Mononuclear cell (primary cell): ENCODE results near the gene BCAS3. TPM values are rescaled to one million over a fixed set of nuclear protein-coding genes. Genes with fewer than 3 reads are reported as not detected.
"Not testable (repeated sequence)": the region's sequence is repeated elsewhere in the genome, so short reads cannot be mapped to it uniquely, and the experiment has no call there.

Experiments used
- H3K27me3 ChIP-seq: 2 replicates; pipeline ENCODE4 v1.6.0; 2011; ENCODE audit warnings: low read length, control low read depth; ENCODE audit not compliant: insufficient read depth
- H3K4me1 ChIP-seq: 2 replicates; pipeline ENCODE4 v1.5.1; 2011; ENCODE audit warnings: mild to moderate bottlenecking, low read length, control low read depth; ENCODE audit not compliant: insufficient read depth
- H3K4me3 ChIP-seq: 2 replicates; pipeline ENCODE4 v1.5.1; 2011; ENCODE audit warnings: mild to moderate bottlenecking, low read length, moderate library complexity
- H3K9me3 ChIP-seq: 2 replicates; pipeline ENCODE4 v1.5.1; 2011; ENCODE audit warnings: low read depth, mild to moderate bottlenecking, control low read depth, low read length
- total RNA-seq: library from RNA; depleted of rRNA; stranded (reverse); fragments of >200 nt; gene quantifications from one replicate; pipeline ENCODE4 v1.2.3, GENCODE V29; 2012

BCAS3 gene
- total RNA-seq, 1 donor = 23.9 TPM

GRCh38 chr17:61225178-61225882 is 547.7 kb downstream of the BCAS3 start:
- Histone ChIP-seq H3K9me3 (no peaks in the 10 kb centered on the region), H3K27me3 (no peaks in the 10 kb centered on the region), H3K4me3 (no peak overlapping the region), H3K4me1 (peaks cover 24% of the 10 kb centered on the region)

DNA sequence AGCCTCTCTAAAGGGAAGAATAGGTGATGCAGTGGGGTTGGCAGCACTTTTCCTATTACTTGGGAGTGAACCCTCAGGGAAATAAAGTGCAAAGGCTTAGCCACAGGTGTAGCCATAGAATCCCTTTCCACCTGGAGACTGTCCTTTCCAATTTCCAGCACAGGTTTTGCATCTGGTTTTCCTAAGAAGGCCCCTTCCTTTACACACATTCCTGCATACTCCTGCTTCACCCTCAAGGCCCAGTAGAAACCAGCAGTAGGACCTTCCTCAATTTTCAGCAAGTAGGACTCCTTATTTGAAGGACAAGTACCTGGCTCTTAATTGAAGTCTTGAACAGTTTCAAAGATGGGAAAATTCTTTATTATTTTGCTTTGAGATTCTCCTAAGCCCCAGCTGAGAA is 550.2 kb downstream of the BCAS3 start:
- no peaks in the 10 kb centered on the region for H3K9me3 ChIP-seq
- H3K4me3 ChIP-seq = no peak overlapping the region
- H3K27me3 ChIP-seq = no peaks in the 10 kb centered on the region
- H3K4me1 ChIP-seq = peaks cover 3% of the 10 kb centered on the region

GRCh38 chr17:61230461-61230860 is 552.8 kb downstream of the BCAS3 start:
- H3K4me3 ChIP-seq = no peak overlapping the region
- peaks cover 5% of the 10 kb centered on the region for H3K4me1 ChIP-seq
- H3K9me3 ChIP-seq = no peaks in the 10 kb centered on the region
- H3K27me3 ChIP-seq = no peaks in the 10 kb centered on the region

GRCh38 chr17:61230972-61231820 is 553.5 kb downstream of the BCAS3 start:
- no peaks in the 10 kb centered on the region for H3K9me3 ChIP-seq
- H3K4me1 ChIP-seq = peaks cover 5% of the 10 kb centered on the region
- H3K27me3 ChIP-seq = no peaks in the 10 kb centered on the region
- H3K4me3 ChIP-seq = no peak overlapping the region

- Histone ChIP-seq H3K9me3 (no peaks in the 10 kb centered on the region), H3K4me1 (peaks cover 5% of the 10 kb centered on the region), H3K27me3 (no peaks in the 10 kb centered on the region), H3K4me3 (no peak overlapping the region)
Observed at GRCh38 chr17:61232871-61233270, 555.2 kb downstream of the BCAS3 start.

DNA sequence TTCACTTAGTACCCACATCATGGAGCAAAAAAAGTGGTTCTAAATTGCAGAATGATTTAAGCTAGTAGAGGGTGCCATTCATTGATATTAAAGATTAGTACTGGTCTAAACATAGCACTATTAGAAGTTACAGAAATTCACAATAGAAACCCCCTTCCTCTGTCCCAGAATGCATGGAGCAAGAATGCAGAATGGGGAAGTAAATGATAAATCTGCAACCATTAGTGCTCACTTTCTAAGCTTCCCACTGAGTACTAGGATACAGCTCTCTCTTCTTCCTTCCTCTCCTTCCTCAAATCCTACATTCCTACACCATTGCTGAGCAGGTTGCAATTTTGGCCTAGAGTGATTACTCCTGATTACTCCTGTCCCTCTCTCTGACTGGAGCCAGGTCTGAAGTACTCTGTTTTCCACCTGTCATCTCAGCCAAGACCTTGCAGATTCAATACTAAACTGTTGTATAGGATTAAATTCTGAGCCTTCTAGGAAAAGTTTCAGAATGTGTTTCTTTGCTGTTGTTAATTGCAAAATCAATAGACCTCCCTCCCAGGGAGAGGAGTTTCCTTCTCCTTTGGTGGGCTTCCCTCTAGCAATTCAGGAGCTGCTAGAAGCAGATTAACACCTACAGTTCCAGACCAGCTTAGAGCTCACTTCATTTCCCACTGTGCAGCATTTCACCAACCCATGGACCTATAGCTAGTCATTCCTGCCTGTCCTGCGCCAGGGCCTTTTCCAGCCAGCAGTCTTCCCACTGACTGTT is 556.5 kb downstream of the BCAS3 start:
- Histone ChIP-seq H3K4me3 (no peak overlapping the region), H3K9me3 (no peaks in the 10 kb centered on the region), H3K4me1 (peaks cover 5% of the 10 kb centered on the region), H3K27me3 (no peaks in the 10 kb centered on the region)

GRCh38 chr17:61235001-61235826 is 557.6 kb downstream of the BCAS3 start:
- H3K9me3 ChIP-seq = no peaks in the 10 kb centered on the region
- no peak overlapping the region for H3K4me3 ChIP-seq
- H3K4me1 ChIP-seq = peaks cover 5% of the 10 kb centered on the region
- H3K27me3 ChIP-seq = no peaks in the 10 kb centered on the region

DNA sequence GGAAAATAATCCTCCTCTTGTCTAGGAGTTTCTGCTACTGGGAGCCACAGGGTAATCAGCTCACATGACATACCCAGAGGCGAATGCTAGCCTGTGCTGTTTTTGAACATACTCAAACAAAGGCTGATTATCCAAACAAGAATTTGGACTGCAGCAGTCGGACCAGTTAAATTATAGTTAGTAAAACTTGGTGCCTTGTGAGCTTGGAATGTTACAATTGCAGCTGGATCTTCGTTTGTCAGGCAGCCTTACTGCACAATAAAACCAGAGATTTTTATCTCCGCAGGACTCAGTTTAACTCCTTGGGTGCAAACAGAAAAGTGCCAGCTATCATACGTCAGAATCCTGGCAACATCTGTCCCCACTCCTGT is 558.2 kb downstream of the BCAS3 start:
- peaks cover 5% of the 10 kb centered on the region for H3K4me1 ChIP-seq
- H3K4me3 ChIP-seq = no peak overlapping the region
- no peaks in the 10 kb centered on the region for H3K9me3 ChIP-seq
- H3K27me3 ChIP-seq = no peaks in the 10 kb centered on the region

- no peaks in the 10 kb centered on the region for H3K9me3 ChIP-seq
- no peak overlapping the region for H3K4me3 ChIP-seq
- peaks cover 5% of the 10 kb centered on the region for H3K4me1 ChIP-seq
- no peaks in the 10 kb centered on the region for H3K27me3 ChIP-seq
Observed at GRCh38 chr17:61237275-61237674, 559.6 kb downstream of the BCAS3 start.

- H3K4me1 ChIP-seq = peaks cover 5% of the 10 kb centered on the region
- H3K4me3 ChIP-seq = no peak overlapping the region
- no peaks in the 10 kb centered on the region for H3K27me3 ChIP-seq
- H3K9me3 ChIP-seq = no peaks in the 10 kb centered on the region
Observed at GRCh38 chr17:61238455-61238933, 560.8 kb downstream of the BCAS3 start.

DNA sequence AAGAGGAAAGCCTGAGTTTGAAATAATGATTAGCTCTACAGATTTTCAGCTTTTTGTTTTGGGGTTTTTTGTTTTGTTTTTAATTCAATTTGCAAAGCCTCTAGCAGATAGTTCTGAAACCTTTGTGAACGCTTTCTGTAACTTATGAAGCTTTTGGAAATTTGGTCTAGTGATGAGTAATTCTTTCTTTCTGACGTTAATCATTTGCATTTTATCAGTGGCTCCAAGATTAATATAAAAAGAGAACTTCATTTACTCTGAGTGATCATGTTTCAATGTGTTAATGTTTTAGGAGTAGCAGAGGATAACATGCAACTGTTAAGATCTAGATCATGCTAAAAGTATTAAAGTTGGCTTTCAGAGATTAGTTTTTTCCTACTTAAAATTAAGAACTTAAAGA is 561.7 kb downstream of the BCAS3 start:
- Histone ChIP-seq H3K9me3 (no peaks in the 10 kb centered on the region), H3K4me1 (peaks cover 2% of the 10 kb centered on the region), H3K4me3 (no peak overlapping the region), H3K27me3 (no peaks in the 10 kb centered on the region)

GRCh38 chr17:61239953-61240352 is 562.3 kb downstream of the BCAS3 start:
- no peak overlapping the region for H3K4me3 ChIP-seq
- H3K9me3 ChIP-seq = no peaks in the 10 kb centered on the region
- H3K27me3 ChIP-seq = no peaks in the 10 kb centered on the region
- no peaks in the 10 kb centered on the region for H3K4me1 ChIP-seq

GRCh38 chr17:61240851-61241468 is 563.3 kb downstream of the BCAS3 start:
- no peaks in the 10 kb centered on the region for H3K4me1 ChIP-seq
- no peaks in the 10 kb centered on the region for H3K9me3 ChIP-seq
- no peak overlapping the region for H3K4me3 ChIP-seq
- H3K27me3 ChIP-seq = no peaks in the 10 kb centered on the region

GRCh38 chr17:61244988-61245387 is 567.3 kb downstream of the BCAS3 start:
- not testable (repeated sequence) for H3K4me3 ChIP-seq, H3K9me3 ChIP-seq, H3K4me1 ChIP-seq, H3K27me3 ChIP-seq
